ENCODE measurements around the gene BAIAP2. TPM values are rescaled to one million over a fixed set of nuclear protein-coding genes. Genes with fewer than 3 reads are reported as not detected.

Gene BAIAP2
- total and polyA plus RNA-seq, 2 donors from 2014 or later, result 44.5 to 45.8 TPM

DNA sequence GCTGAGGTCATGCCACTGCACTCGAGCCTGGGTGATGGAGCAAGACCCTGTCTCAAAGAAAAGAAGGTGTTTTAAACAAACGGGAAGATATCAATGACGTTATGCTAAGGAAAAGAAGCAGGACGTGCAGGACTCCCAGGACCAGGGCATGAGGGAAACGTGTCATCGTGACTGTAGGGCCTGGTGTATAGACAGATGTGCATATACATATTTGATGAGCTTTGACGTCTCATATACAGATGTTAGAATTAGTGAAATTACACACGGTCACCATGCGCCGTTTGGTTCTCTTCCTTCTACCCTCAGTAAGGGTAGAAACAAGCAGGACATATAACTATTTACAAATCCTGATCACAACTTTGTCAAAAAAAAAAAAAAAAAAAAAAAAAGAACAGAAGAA, 112.8 kb downstream of the BAIAP2 start:
- TF ChIP-seq CTCF (IDR thresholded peaks at IDR 0.05; ENCODE audit: borderline replicate concordance, extremely low read depth, insufficient read depth), result no peak
- no peak overlapping the region for H3K4me3 ChIP-seq (ENCODE audit: low read length in 3 of 3)
- no peak overlapping the region for H3K9ac ChIP-seq (ENCODE audit: low read length in 3 of 3)
- DNase-seq, result no peak
- H3K9me3 ChIP-seq (ENCODE audit: control insufficient read depth in 2 of 3, insufficient read depth in 1 of 3, low read length in 3 of 3), result no peaks in the 10 kb centered on the region
- intact Hi-C loops (cut with DNase I), result no loop called here
- H3K27ac ChIP-seq (ENCODE audit: low read depth in 2 of 2, low read length in 2 of 2), result no peak overlapping the region
- H3K36me3 ChIP-seq (ENCODE audit: control insufficient read depth in 2 of 3, insufficient read depth in 3 of 3, low read length in 3 of 3), result no peaks in the 10 kb centered on the region
- no peak for FAIRE-seq
- peaks cover 0 to 3% (median 0%) of the 10 kb centered on the region in 3 donors for H3K4me1 ChIP-seq (ENCODE audit: control insufficient read depth in 2 of 3, insufficient read depth in 2 of 3, low read depth in 1 of 3, low read length in 3 of 3)
- H3K27me3 ChIP-seq (ENCODE audit: control insufficient read depth, insufficient read depth, low read length), result no peaks in the 10 kb centered on the region

DNA sequence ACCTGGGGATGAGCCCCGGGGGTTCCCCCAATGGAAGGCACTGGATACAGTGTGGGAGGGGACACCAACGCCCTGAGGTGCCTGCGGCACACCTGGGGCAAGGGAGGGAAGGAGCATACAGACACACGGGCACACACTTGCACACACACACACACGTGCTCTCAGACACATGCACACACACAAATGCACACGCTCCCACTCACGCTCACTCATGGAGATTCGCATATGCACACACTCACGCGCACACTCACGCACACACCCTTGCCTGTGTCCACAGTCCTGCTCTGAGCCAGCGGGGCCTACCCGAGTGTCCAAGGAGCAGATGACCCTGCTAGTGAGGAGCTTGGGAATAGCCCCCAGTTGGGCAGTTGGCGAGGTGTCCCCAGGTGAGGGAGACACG, 113.6 kb downstream of the BAIAP2 start:
- DNase-seq, result no peak
- TF ChIP-seq CTCF (IDR thresholded peaks at IDR 0.05; ENCODE audit: borderline replicate concordance, extremely low read depth, insufficient read depth), result no peak
- intact Hi-C loops (cut with DNase I), result no loop called here
- Histone ChIP-seq H3K9me3 (ENCODE audit: control insufficient read depth in 2 of 3, insufficient read depth in 1 of 3, low read length in 3 of 3) (no peaks in the 10 kb centered on the region), H3K27ac (ENCODE audit: low read depth in 2 of 2, low read length in 2 of 2) (no peak overlapping the region), H3K4me1 (ENCODE audit: control insufficient read depth in 2 of 3, insufficient read depth in 2 of 3, low read depth in 1 of 3, low read length in 3 of 3) (no peaks in the 10 kb centered on the region), H3K9ac (ENCODE audit: low read length in 3 of 3) (no peak overlapping the region), H3K27me3 (ENCODE audit: control insufficient read depth, insufficient read depth, low read length) (no peaks in the 10 kb centered on the region), H3K36me3 (ENCODE audit: control insufficient read depth in 2 of 3, insufficient read depth in 3 of 3, low read length in 3 of 3) (no peaks in the 10 kb centered on the region), H3K4me3 (ENCODE audit: low read length in 3 of 3) (no peak overlapping the region)
- no peak for FAIRE-seq

DNA sequence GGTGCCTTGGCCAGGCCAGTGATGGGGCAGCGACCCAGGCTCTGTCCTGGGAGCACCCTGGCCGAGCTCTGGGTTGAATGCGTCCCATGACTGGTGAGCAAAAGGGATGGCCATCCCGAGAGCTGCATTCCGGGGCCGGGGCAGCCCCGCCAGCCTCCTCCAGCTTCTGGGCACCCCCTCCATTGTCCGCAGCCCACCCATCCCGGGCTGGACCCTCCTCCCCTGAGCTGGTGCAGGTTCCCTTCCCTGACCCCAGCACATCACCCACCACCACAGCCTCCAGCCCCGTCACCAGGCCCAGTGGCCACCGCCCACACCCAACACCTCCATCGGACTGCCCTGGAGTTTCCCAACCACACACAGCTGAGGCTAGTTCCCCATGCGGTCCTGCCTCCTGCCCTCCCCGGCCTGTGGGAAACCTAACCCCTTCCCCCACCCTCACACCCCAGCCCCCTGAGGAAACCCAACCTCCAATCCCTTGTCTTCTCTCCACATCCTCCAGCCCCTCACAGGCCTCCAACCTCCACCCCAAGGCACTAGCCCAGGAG, 114.1 kb downstream of the BAIAP2 start:
- DNase-seq, result no peak
- intact Hi-C loops (cut with DNase I), result no loop called here
- Histone ChIP-seq H3K4me3 (ENCODE audit: low read length in 3 of 3) (no peak overlapping the region), H3K27ac (ENCODE audit: low read depth in 2 of 2, low read length in 2 of 2) (no peak overlapping the region), H3K9me3 (ENCODE audit: control insufficient read depth in 2 of 3, insufficient read depth in 1 of 3, low read length in 3 of 3) (no peaks in the 10 kb centered on the region), H3K9ac (ENCODE audit: low read length in 3 of 3) (no peak overlapping the region), H3K27me3 (ENCODE audit: control insufficient read depth, insufficient read depth, low read length) (no peaks in the 10 kb centered on the region), H3K36me3 (ENCODE audit: control insufficient read depth in 2 of 3, insufficient read depth in 3 of 3, low read length in 3 of 3) (no peaks in the 10 kb centered on the region), H3K4me1 (ENCODE audit: control insufficient read depth in 2 of 3, insufficient read depth in 2 of 3, low read depth in 1 of 3, low read length in 3 of 3) (no peaks in the 10 kb centered on the region)
- TF ChIP-seq CTCF (IDR thresholded peaks at IDR 0.05; ENCODE audit: borderline replicate concordance, extremely low read depth, insufficient read depth), result no peak
- no peak for FAIRE-seq

All from kidney (tissue), 14 donors.